MM.1S (cell line): ENCODE data around the gene ADM5.

ENCODE experiments used
- DNase-seq: peaks from one replicate; pipeline ENCODE4 v3.0.0-alpha.2; 2015
- H2AFZ ChIP-seq: fragments of 300-600 bp; sonication (generic); 2 replicates; pipeline ENCODE4 v1.6.0; 2016; ENCODE audit warnings: antibody characterized with exemption, low read length
- H3F3A ChIP-seq: fragments of 300-600 bp; sonication (generic); 2 replicates; pipeline ENCODE4 v1.6.1; 2016; ENCODE audit warnings: mild to moderate bottlenecking, antibody characterized with exemption, low read length, moderate library complexity, mixed read lengths; ENCODE audit not compliant: insufficient read depth
- H3K27ac ChIP-seq: fragments of 300-600 bp; sonication (generic); 2 replicates; pipeline ENCODE4 v1.5.1; 2016; ENCODE audit warnings: mild to moderate bottlenecking, low read length
- H3K27me3 ChIP-seq: fragments of 300-600 bp; sonication (generic); replicated peaks from 2 replicates; pipeline ENCODE4 v1.6.0; 2016; ENCODE audit warnings: low read length; ENCODE audit not compliant: insufficient read depth
- H3K36me3 ChIP-seq: fragments of 300-600 bp; sonication (generic); replicated peaks from 2 replicates; pipeline ENCODE4 v1.6.1; 2016; ENCODE audit warnings: mild to moderate bottlenecking, low read length, mixed read lengths; ENCODE audit not compliant: insufficient read depth
- H3K4me1 ChIP-seq: fragments of 300-600 bp; sonication (generic); 2 replicates; pipeline ENCODE4 v1.6.1; 2016; ENCODE audit warnings: low read length, mixed read lengths
- H3K4me2 ChIP-seq: fragments of 300-600 bp; sonication (generic); 2 replicates; pipeline ENCODE4 v1.6.0; 2016; ENCODE audit warnings: low read depth, low read length
- H3K4me3 ChIP-seq: fragments of 300-600 bp; sonication (generic); 2 replicates; pipeline ENCODE4 v1.5.1; 2016; ENCODE audit warnings: low read length, mixed read lengths
- H3K79me2 ChIP-seq: fragments of 300-600 bp; sonication (generic); 2 replicates; pipeline ENCODE4 v1.6.1; 2016; ENCODE audit warnings: mixed run types, low read length, mixed read lengths
- H3K9ac ChIP-seq: fragments of 300-600 bp; sonication (generic); 2 replicates; pipeline ENCODE4 v1.6.1; 2016; ENCODE audit warnings: low read length, mixed read lengths
- H3K9me2 ChIP-seq: fragments of 300-600 bp; sonication (generic); replicated peaks from 2 replicates; pipeline ENCODE4 v1.6.1; 2016; ENCODE audit warnings: mild to moderate bottlenecking, low read length, mixed read lengths; ENCODE audit not compliant: insufficient read depth
- H3K9me3 ChIP-seq: fragments of 300-600 bp; sonication (generic); replicated peaks from 2 replicates; pipeline ENCODE4 v1.6.1; 2016; ENCODE audit warnings: mild to moderate bottlenecking, low read length, mixed read lengths; ENCODE audit not compliant: insufficient read depth
- H4K20me1 ChIP-seq: fragments of 300-600 bp; sonication (generic); 2 replicates; pipeline ENCODE4 v1.6.1; 2016; ENCODE audit warnings: mild to moderate bottlenecking, low read length, moderate library complexity, mixed read lengths; ENCODE audit not compliant: insufficient read depth
- CTCF ChIP-seq: fragments of 300-600 bp; sonication (generic); IDR thresholded peaks from 2 replicates; pipeline ENCODE4 v1.5.1; 2016; ENCODE audit warnings: antibody characterized with exemption, low read length, mixed read lengths
- EZH2 ChIP-seq: fragments of 300-600 bp; sonication (generic); optimal IDR thresholded peaks from 2 replicates; pipeline ENCODE3; 2017; ENCODE audit warnings: low read depth, mild to moderate bottlenecking, antibody characterized with exemption, low read length, mixed read lengths
- EZH2phosphoT487 ChIP-seq: fragments of 300-600 bp; sonication (generic); IDR thresholded peaks from 2 replicates; pipeline ENCODE4 v1.6.1; 2018; ENCODE audit warnings: antibody characterized with exemption, low read length

Gene ADM5

GRCh38 chr19:49642492-49643035 lies 46.8 kb upstream of the ADM5 start:
- no peaks in the 10 kb centered on the region for H4K20me1 ChIP-seq
- no peak for DNase-seq
- H3K4me3 ChIP-seq = peak overlapping the region; percentile 85
- 0 out of 2 replicates have a peak, but pooled peaks cover 8% of the 10 kb centered on the region for H3K27me3 ChIP-seq
- no peaks in the 10 kb centered on the region for H3K9me3 ChIP-seq
- no peaks in the 10 kb centered on the region for H3K9me2 ChIP-seq
- H3F3A ChIP-seq = peaks cover 11% of the 10 kb centered on the region
- peak overlapping the region; percentile 28; the same call in 1 of the 2 replicates for H2AFZ ChIP-seq
- peak overlapping the region; percentile 90 for H3K9ac ChIP-seq
- H3K36me3 ChIP-seq = no peaks in the 10 kb centered on the region
- H3K4me2 ChIP-seq = peak overlapping the region; percentile 82
- H3K4me1 ChIP-seq = peaks cover 13% of the 10 kb centered on the region
- TF ChIP-seq EZH2 (no peak), CTCF (no peak), EZH2phosphoT487 (no peak)
- peaks cover 53% of the 10 kb centered on the region for H3K79me2 ChIP-seq
- peak overlapping the region; percentile 30; the same call in 1 of the 2 replicates for H3K27ac ChIP-seq

- Histone ChIP-seq H3K4me2 (peak overlapping the region; percentile 82; the same call in 1 of the 2 replicates), H3K9me2 (no peaks in the 10 kb centered on the region), H3F3A (peaks cover 11% of the 10 kb centered on the region), H3K27ac (no peak overlapping the region), H3K4me3 (no peak overlapping the region), H3K79me2 (peaks cover 53% of the 10 kb centered on the region), H3K9me3 (no peaks in the 10 kb centered on the region), H3K4me1 (peaks cover 8% of the 10 kb centered on the region), H3K36me3 (no peaks in the 10 kb centered on the region), H4K20me1 (no peaks in the 10 kb centered on the region), H3K9ac (peak overlapping the region; percentile 90; the same call in 1 of the 2 replicates), H3K27me3 (0 out of 2 replicates have a peak, but pooled peaks cover 4% of the 10 kb centered on the region), H2AFZ (no peak overlapping the region)
- no peak for DNase-seq
- TF ChIP-seq EZH2phosphoT487 (no peak), CTCF (no peak)
These were observed 45.9 kb upstream of the ADM5 start for GRCh38 chr19:49643466-49643865.

GRCh38 chr19:49645592-49645991 lies 43.8 kb upstream of the ADM5 start:
- H4K20me1 ChIP-seq = no peaks in the 10 kb centered on the region
- H3K27me3 ChIP-seq = no peaks in the 10 kb centered on the region
- peaks cover 8% of the 10 kb centered on the region for H3K4me1 ChIP-seq
- TF ChIP-seq EZH2 (no peak), CTCF (no peak), EZH2phosphoT487 (no peak)
- H3F3A ChIP-seq = peaks cover 9% of the 10 kb centered on the region
- H3K4me2 ChIP-seq = no peak overlapping the region
- no peaks in the 10 kb centered on the region for H3K9me2 ChIP-seq
- H2AFZ ChIP-seq = no peak overlapping the region
- H3K4me3 ChIP-seq = no peak overlapping the region
- H3K9ac ChIP-seq = no peak overlapping the region
- no peaks in the 10 kb centered on the region for H3K36me3 ChIP-seq
- H3K9me3 ChIP-seq = no peaks in the 10 kb centered on the region
- DNase-seq = no peak
- H3K27ac ChIP-seq = no peak overlapping the region
- peaks cover 70% of the 10 kb centered on the region for H3K79me2 ChIP-seq
